Kidney (tissue), 14 donors: Measurements from ENCODE around the gene LGR6. TPM values are rescaled to one million over a fixed set of nuclear protein-coding genes. Genes with fewer than 3 reads are reported as not detected.

Experiments used
- DNase-seq, 5 donors: peaks; one replicate each; pipeline ENCODE4 v3.0.0-alpha.2; 2013 to 2020
- FAIRE-seq: peaks from 2 replicates; lab custom pipeline; 2012; peaks lifted over from hg19 to GRCh38; lab: Jason Lieb, UNC
- H3K27ac ChIP-seq, 2 donors: one replicate each; pipeline ENCODE4 v1.7.0; 2013; ENCODE audit warnings: low read depth in 2 of 2, low read length in 2 of 2, inconsistent platforms in 1 of 2
- H3K27me3 ChIP-seq: one replicate; pipeline ENCODE4 v1.7.1; 2013; ENCODE audit warnings: low read length, inconsistent platforms; ENCODE audit not compliant: control insufficient read depth, insufficient read depth
- H3K36me3 ChIP-seq, 3 donors: one replicate each; pipeline versions ENCODE4 v1.7.0 to v1.7.1; 2013; ENCODE audit warnings: low read length in 3 of 3, control low read depth in 1 of 3, inconsistent platforms in 1 of 3; ENCODE audit not compliant: insufficient read depth in 3 of 3, control insufficient read depth in 2 of 3
- H3K4me1 ChIP-seq, 3 donors: one replicate each; pipeline versions ENCODE4 v1.7.0 to v1.7.1; 2013; ENCODE audit warnings: low read length in 3 of 3, inconsistent platforms in 1 of 3, low read depth in 1 of 3; ENCODE audit not compliant: control insufficient read depth in 2 of 3, insufficient read depth in 2 of 3
- H3K4me3 ChIP-seq, 3 donors: one replicate each; pipeline versions ENCODE4 v1.7.0 to v1.8.1; 2013; ENCODE audit warnings: low read length in 3 of 3, control low read depth in 1 of 3, inconsistent platforms in 1 of 3
- H3K9ac ChIP-seq, 3 donors: one replicate each; pipeline versions ENCODE4 v1.7.0 to v1.7.1; 2013; ENCODE audit warnings: low read length in 3 of 3, control low read depth in 1 of 3, inconsistent platforms in 1 of 3
- H3K9me3 ChIP-seq, 3 donors: one replicate each; pipeline versions ENCODE4 v1.7.0 to v1.7.1; 2013; ENCODE audit warnings: low read length in 3 of 3, control low read depth in 1 of 3, inconsistent platforms in 1 of 3; ENCODE audit not compliant: control insufficient read depth in 2 of 3, insufficient read depth in 1 of 3
- intact Hi-C: fragments of 100-400 bp; cut with DNase I; formaldehyde crosslinking; loops from one replicate; pipeline ENCODE4 v1.11.1; 2022
- polyA plus RNA-seq: library from polyadenylated mRNA; stranded (reverse); fragments of 350-450 nt; fragmentation: Illumina TruSeq; extraction: RNeasy Lipid Tissue Mini Kit (QIAGEN cat#74804); gene quantifications from one replicate; pipeline ENCODE4 v1.2.3, GENCODE V29; 2014; ENCODE audit warnings: low read depth, low replicate concordance; ENCODE audit not compliant: insufficient read depth
- total RNA-seq: library from RNA; stranded (reverse); fragmentation: NEBNext Ultra II Directional; extraction: Animal tissue kit (Norgen Biotek cat#: 25700); gene quantifications from one replicate; pipeline ENCODE4 v1.2.1, GENCODE V29; 2021
- TF ChIP-seq, protein P1 (sequence below): IDR thresholded peaks from 3 replicates; pipeline ENCODE4 v1.5.1; 2012; ENCODE audit warnings: mild to moderate bottlenecking, moderate library complexity, borderline replicate concordance; ENCODE audit not compliant: insufficient read depth; ENCODE audit errors: extremely low read depth
- donor health status: control.
- donor health status: control.
- donor health status: control.
- donor health status: control.
- donor health status: control.
- donor health status: DM: yes; HTN: yes; CAD: no.
- donor health status: Normal renal cell carcinoma (clear cell type).

The LGR6 gene
- total and polyA plus RNA-seq, 2 donors from 2014 or later, result 1.8 to 4.1 TPM

DNA sequence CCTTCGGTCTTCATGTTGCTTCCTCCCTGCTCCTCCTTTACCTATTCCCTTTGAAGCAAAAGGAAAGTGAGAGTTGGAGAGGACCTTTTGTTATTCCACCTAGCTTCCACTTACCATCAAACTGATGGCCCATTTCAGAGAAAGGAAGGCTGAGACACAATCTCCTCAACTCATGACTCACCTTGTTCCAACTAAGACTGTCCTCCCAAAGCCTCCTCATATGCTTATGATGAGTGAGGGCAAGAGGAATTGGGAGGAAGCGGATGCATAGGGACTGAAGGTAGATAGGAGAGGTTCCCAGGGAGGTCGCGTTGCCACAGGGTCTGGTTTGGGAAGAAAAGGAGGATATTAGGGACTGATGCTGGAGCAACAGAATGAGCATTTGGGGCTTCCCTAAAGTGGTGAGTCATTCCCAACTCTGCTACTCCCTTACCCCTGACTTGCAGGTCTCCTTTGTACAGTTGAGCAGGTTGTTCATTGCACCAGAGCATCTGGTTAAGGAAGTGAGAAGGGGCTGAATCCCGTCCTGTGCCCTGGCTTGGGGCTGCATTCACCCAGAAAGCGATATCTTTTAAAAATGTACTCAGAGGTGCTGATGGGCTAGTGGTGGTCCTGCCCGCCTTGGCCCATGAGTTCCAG is 35.0 kb downstream of the LGR6 start:
- no peak overlapping the region for H3K9ac ChIP-seq
- H3K4me1 ChIP-seq, result no peaks in the 10 kb centered on the region
- H3K27me3 ChIP-seq, result no peaks in the 10 kb centered on the region
- TF ChIP-seq, protein P1, sequence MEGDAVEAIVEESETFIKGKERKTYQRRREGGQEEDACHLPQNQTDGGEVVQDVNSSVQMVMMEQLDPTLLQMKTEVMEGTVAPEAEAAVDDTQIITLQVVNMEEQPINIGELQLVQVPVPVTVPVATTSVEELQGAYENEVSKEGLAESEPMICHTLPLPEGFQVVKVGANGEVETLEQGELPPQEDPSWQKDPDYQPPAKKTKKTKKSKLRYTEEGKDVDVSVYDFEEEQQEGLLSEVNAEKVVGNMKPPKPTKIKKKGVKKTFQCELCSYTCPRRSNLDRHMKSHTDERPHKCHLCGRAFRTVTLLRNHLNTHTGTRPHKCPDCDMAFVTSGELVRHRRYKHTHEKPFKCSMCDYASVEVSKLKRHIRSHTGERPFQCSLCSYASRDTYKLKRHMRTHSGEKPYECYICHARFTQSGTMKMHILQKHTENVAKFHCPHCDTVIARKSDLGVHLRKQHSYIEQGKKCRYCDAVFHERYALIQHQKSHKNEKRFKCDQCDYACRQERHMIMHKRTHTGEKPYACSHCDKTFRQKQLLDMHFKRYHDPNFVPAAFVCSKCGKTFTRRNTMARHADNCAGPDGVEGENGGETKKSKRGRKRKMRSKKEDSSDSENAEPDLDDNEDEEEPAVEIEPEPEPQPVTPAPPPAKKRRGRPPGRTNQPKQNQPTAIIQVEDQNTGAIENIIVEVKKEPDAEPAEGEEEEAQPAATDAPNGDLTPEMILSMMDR, result no peak
- intact Hi-C loops, result no loop called here
- FAIRE-seq, result no peak
- DNase-seq, result no peak
- no peaks in the 10 kb centered on the region for H3K36me3 ChIP-seq
- H3K9me3 ChIP-seq, result no peaks in the 10 kb centered on the region
- H3K4me3 ChIP-seq, result no peak overlapping the region
- no peak overlapping the region for H3K27ac ChIP-seq

GRCh38 chr1:202229376-202229775 is 35.8 kb downstream of the LGR6 start:
- H3K4me1 ChIP-seq, result no peaks in the 10 kb centered on the region
- DNase-seq (no peak), FAIRE-seq (no peak)
- H3K27me3 ChIP-seq, result no peaks in the 10 kb centered on the region
- no peaks in the 10 kb centered on the region for H3K9me3 ChIP-seq
- no peak overlapping the region for H3K4me3 ChIP-seq
- no peak overlapping the region for H3K9ac ChIP-seq
- intact Hi-C loops, result no loop called here
- TF ChIP-seq, protein P1, result no peak
- H3K27ac ChIP-seq, result no peak overlapping the region
- H3K36me3 ChIP-seq, result no peaks in the 10 kb centered on the region

DNA sequence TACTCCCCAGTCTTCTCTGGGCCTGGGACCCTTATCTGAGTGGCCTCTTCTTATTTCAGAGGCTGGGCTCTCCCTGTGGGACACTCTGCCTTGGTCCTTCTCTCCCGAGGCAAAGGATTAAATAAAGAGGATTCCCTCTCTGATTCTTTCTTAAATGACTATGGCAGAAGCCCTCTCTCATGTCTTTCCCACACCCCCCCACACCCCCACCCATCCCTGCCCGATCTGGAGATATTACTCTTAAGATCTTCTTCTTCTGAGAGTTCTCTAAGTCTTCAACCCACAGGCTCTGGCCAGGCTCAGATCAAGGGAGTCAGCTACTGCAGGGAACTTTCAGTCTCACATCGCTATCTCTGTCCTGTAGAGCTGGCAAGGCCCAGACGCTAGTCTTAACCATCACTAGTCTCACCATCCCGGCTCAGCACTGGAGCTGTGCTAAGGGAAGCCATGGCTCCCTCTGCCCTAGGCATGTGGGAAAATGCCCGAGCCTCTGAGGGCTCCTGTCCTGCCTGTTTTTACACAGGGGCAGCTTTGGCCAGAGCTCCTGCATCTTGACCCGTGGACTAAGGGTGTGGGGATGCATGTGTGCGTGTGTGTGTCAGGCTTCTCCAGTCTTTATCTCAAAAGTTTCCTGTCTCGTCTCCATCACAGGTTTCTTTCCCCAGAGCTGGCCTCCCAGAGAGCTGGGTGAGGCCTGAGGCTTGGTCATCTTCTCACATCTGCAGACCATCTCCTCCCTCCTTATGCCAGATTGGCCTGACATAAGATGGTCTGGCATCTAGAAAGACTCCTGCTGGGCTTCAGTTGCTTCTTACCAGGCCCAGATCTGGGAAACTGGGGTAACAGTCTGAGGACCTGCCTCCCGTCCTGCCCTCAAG is 36.7 kb downstream of the LGR6 start:
- Histone ChIP-seq H3K4me3 (no peak overlapping the region), H3K4me1 (no peaks in the 10 kb centered on the region), H3K9me3 (no peaks in the 10 kb centered on the region), H3K27me3 (no peaks in the 10 kb centered on the region), H3K27ac (no peak overlapping the region), H3K9ac (no peak overlapping the region), H3K36me3 (no peaks in the 10 kb centered on the region)
- FAIRE-seq (no peak), DNase-seq (no peak)
- TF ChIP-seq, protein P1, result no peak
- intact Hi-C loops, result no loop called here
